HepG2 (cell line): ENCODE measurements around the gene CDK6. TPM values are rescaled to one million over a fixed set of nuclear protein-coding genes. Genes with fewer than 3 reads are reported as not detected.

Experiments
- ATAC-seq: fragments of 200-7000 bp; cut with Tn5 transposase; 3 replicates; pipeline ENCODE4 v1.9.1; 2020; ENCODE audit warnings: mild to moderate bottlenecking, moderate library complexity
- BruUV-seq: library from RNA; stranded (reverse); fragments of 400-500 nt; replicated peaks from 2 replicates; lab custom pipeline; 2021; lab: Mats Ljungman, UMichigan
- CTCF ChIA-PET: fragments of 300-600 bp; formaldehyde crosslinking; extraction: SDS; loops from one replicate; lab custom pipeline; 2021; ENCODE audit warnings: low total read pairs, inconsistent platforms, low intra/inter-chr PET ratio; lab: Yijun Ruan, JAX
- POLR2A ChIA-PET: fragments of 350-600 bp; sonication (Branson Sonifier 250); formaldehyde crosslinking; loops from one replicate; lab custom pipeline; 2020; ENCODE audit warnings: antibody characterized with exemption, inconsistent platforms; lab: Yijun Ruan, JAX
- DNase-seq: peaks from one replicate; pipeline ENCODE4 v3.0.0-alpha.2; 2015; ENCODE audit warnings: low spot score
- FAIRE-seq: peaks from 3 replicates; lab custom pipeline; 2011; peaks lifted over from hg19 to GRCh38; lab: Jason Lieb, UNC
- H2AFZ ChIP-seq: one replicate; pipeline ENCODE4 v1.6.1; 2011; ENCODE audit warnings: low read length, inconsistent platforms
- H3K27ac ChIP-seq: fragments of 300-600 bp; 3 replicates; pipeline ENCODE4 v1.8.0; 2011; ENCODE audit warnings: mixed run types, mild to moderate bottlenecking, mixed read lengths, low read length, inconsistent platforms; ENCODE audit not compliant: insufficient read depth; ENCODE audit errors: extremely low read length
- H3K27me3 ChIP-seq, 2 experiments: fragments of 200-600 bp in 1 of 2; 2 replicates in 1 of 2; 3 replicates in 1 of 2; pipeline versions ENCODE4 v1.6.0 to v1.8.0; 2011; ENCODE audit warnings: low read length in 2 of 2, mild to moderate bottlenecking in 2 of 2, moderate library complexity in 2 of 2, inconsistent platforms in 1 of 2; ENCODE audit not compliant: insufficient read depth in 2 of 2, control insufficient read depth in 1 of 2
- H3K36me3 ChIP-seq, 2 experiments: fragments of 200-600 bp in 1 of 2; replicated peaks in 1 of 2; 2 replicates in 1 of 2; 3 replicates in 1 of 2; pipeline versions ENCODE4 v1.5.1 to v1.8.0; 2011; ENCODE audit warnings: low read length in 2 of 2, inconsistent platforms in 1 of 2; ENCODE audit not compliant: insufficient read depth in 2 of 2, control insufficient read depth in 1 of 2
- H3K4me1 ChIP-seq: 2 replicates; pipeline ENCODE4 v1.5.1; 2012; ENCODE audit warnings: low read length, inconsistent platforms; ENCODE audit not compliant: insufficient read depth
- H3K4me2 ChIP-seq: 2 replicates; pipeline ENCODE4 v1.6.0; 2011; ENCODE audit warnings: low read depth, low read length, inconsistent platforms
- H3K4me3 ChIP-seq, 3 experiments: fragments of 200-600 bp in 1 of 3; sonication (generic), shearing (Covaris generic) in 1 of 3; replicated peaks in 1 of 3; 2 replicates each; pipeline ENCODE4 v1.5.1; 2011 to 2016; ENCODE audit warnings: low read length in 3 of 3, inconsistent platforms in 2 of 3, low read depth in 2 of 3, mild to moderate bottlenecking in 2 of 3, control low read depth in 1 of 3, mixed read lengths in 1 of 3; ENCODE audit not compliant: insufficient read depth in 1 of 3
- H3K79me2 ChIP-seq: one replicate; pipeline ENCODE4 v1.6.1; 2011; ENCODE audit warnings: low read length, inconsistent platforms; ENCODE audit not compliant: insufficient read depth
- H3K9ac ChIP-seq: 2 replicates; pipeline ENCODE4 v1.6.0; 2011; ENCODE audit warnings: mild to moderate bottlenecking, low read depth, low read length, inconsistent platforms; ENCODE audit not compliant: insufficient read depth
- H3K9me3 ChIP-seq: 2 replicates; pipeline ENCODE4 v1.5.1; 2012; ENCODE audit warnings: mild to moderate bottlenecking, low read length
- H4K20me1 ChIP-seq: 2 replicates; pipeline ENCODE4 v1.6.0; 2011; ENCODE audit warnings: inconsistent platforms, mild to moderate bottlenecking, low read length, moderate library complexity; ENCODE audit not compliant: insufficient read depth
- ATF7 ChIP-seq, 2 experiments: fragments of 450-650 bp in 1 of 2; sonication (generic) in 1 of 2; formaldehyde crosslinking in 1 of 2; IDR thresholded peaks; 2 replicates each; pipeline versions ENCODE4 v1.4.0 to v1.6.1; 2016 to 2020; ENCODE audit warnings: antibody characterized with exemption in 1 of 2, mild to moderate bottlenecking in 1 of 2, missing genetic modification reagents in 1 of 2
- CEBPG ChIP-seq: IDR thresholded peaks from 2 replicates; pipeline ENCODE4 v1.6.1; 2016
- DBP ChIP-seq: sonication (generic); formaldehyde crosslinking; IDR thresholded peaks from 2 replicates; pipeline ENCODE4 v1.4.0; 2020; ENCODE audit warnings: missing genetic modification reagents; ENCODE audit errors: not compliant biosample characterization
- HIC2 ChIP-seq: sonication (generic); formaldehyde crosslinking; IDR thresholded peaks from 2 replicates; pipeline ENCODE4 v1.9.0; 2022; ENCODE audit warnings: low read depth, missing genetic modification reagents
- HMG20A ChIP-seq: IDR thresholded peaks from 2 replicates; pipeline ENCODE4 v1.6.1; 2016; ENCODE audit warnings: borderline replicate concordance
- HNF4G ChIP-seq, 2 experiments: sonication (generic) in 1 of 2; formaldehyde crosslinking in 1 of 2; IDR thresholded peaks; 2 replicates each; pipeline versions ENCODE4 v1.4.0 to v1.6.1; 2011 to 2020; ENCODE audit warnings: borderline replicate concordance in 2 of 2, low read depth in 2 of 2, mild to moderate bottlenecking in 2 of 2, low read length in 1 of 2, missing genetic modification reagents in 1 of 2, moderate library complexity in 1 of 2
- KLF13 ChIP-seq: sonication (generic); formaldehyde crosslinking; IDR thresholded peaks from 2 replicates; pipeline ENCODE4 v1.4.0; 2020; ENCODE audit warnings: mild to moderate bottlenecking, missing genetic modification reagents
- PRPF4 ChIP-seq: fragments of 200-400 bp; formaldehyde crosslinking; IDR thresholded peaks from 2 replicates; pipeline ENCODE4 v1.6.1; 2016; ENCODE audit warnings: low read length, low read depth; ENCODE audit not compliant: poor library complexity, severe bottlenecking
- SETDB1 ChIP-seq: sonication (generic); formaldehyde crosslinking; IDR thresholded peaks from 2 replicates; pipeline ENCODE4 v1.5.1; 2020; ENCODE audit warnings: missing genetic modification reagents, mild to moderate bottlenecking, borderline replicate concordance
- SIX4 ChIP-seq: sonication (generic); formaldehyde crosslinking; IDR thresholded peaks from 2 replicates; pipeline ENCODE4 v1.4.0; 2020; ENCODE audit warnings: missing genetic modification reagents
- TBX3 ChIP-seq: fragments of 450-650 bp; IDR thresholded peaks from 2 replicates; pipeline ENCODE4 v1.6.1; 2017; ENCODE audit warnings: antibody characterized with exemption, mild to moderate bottlenecking, inconsistent platforms, borderline replicate concordance
- TOE1 ChIP-seq: sonication (generic); formaldehyde crosslinking; IDR thresholded peaks from 2 replicates; pipeline ENCODE4 v1.4.0; 2020; ENCODE audit warnings: mild to moderate bottlenecking, missing genetic modification reagents
- WIZ ChIP-seq: sonication (generic); formaldehyde crosslinking; IDR thresholded peaks from 2 replicates; pipeline ENCODE4 v1.5.1; 2020; ENCODE audit warnings: mild to moderate bottlenecking, missing genetic modification reagents
- ZFP41 ChIP-seq: sonication (generic); formaldehyde crosslinking; IDR thresholded peaks from 2 replicates; pipeline ENCODE4 v1.4.0; 2020; ENCODE audit warnings: mild to moderate bottlenecking, missing genetic modification reagents, borderline replicate concordance
- ZKSCAN5 ChIP-seq: sonication (generic); formaldehyde crosslinking; IDR thresholded peaks from 2 replicates; pipeline ENCODE4 v1.5.1; 2020; ENCODE audit warnings: mild to moderate bottlenecking, missing genetic modification reagents
- ZNF121 ChIP-seq: sonication (generic); formaldehyde crosslinking; IDR thresholded peaks from 2 replicates; pipeline ENCODE4 v1.5.0; 2020; ENCODE audit warnings: mild to moderate bottlenecking, missing genetic modification reagents
- ZNF292 ChIP-seq: sonication (generic); formaldehyde crosslinking; IDR thresholded peaks from 2 replicates; pipeline ENCODE4 v1.8.1; 2022; ENCODE audit warnings: mild to moderate bottlenecking, low read depth, missing genetic modification reagents, borderline replicate concordance
- WGBS: methylation state at CpG from one replicate; pipeline ENCODE4 v1.1.6; 2017; ENCODE audit warnings: low lambda C conversion rate; 5-methylcytosine and 5-hydroxymethylcytosine counted together
- in situ Hi-C: cut with HindIII; loops from 2 replicates; pipeline ENCODE4 v1.10.0; 2017; ENCODE audit warnings: low pct_unique_long_range_greater_than_20kb; ENCODE audit not compliant: extremely low pct_ligation_motif_present
- intact Hi-C: fragments of 100-400 bp; cut with micrococcal nuclease; formaldehyde crosslinking; loops from one replicate; pipeline ENCODE4 v1.10.0; 2022; ENCODE audit not compliant: unreplicated experiment
- polyA plus RNA-seq, 8 experiments: library from polyadenylated mRNA; depleted of rRNA in 3 of 8; stranded (reverse) in 7 of 8; unstranded in 1 of 8; fragments of >200 nt; fragmentation: Illumina TruSeq in 4 of 8; extraction: Trizol in 4 of 8; gene quantifications; 2 replicates each; pipeline versions ENCODE4 v1.2.1 to v1.2.3, GENCODE V29; 2011 to 2016; ENCODE audit warnings: low read depth in 4 of 8, missing spikeins in 1 of 8, mixed read lengths in 1 of 8; ENCODE audit not compliant: insufficient read depth in 1 of 8
- total RNA-seq, 5 experiments: library from RNA; depleted of rRNA; stranded (reverse); fragments of >200 nt; fragmentation: Illumina TruSeq; extraction: Trizol; gene quantifications; 2 replicates each; pipeline ENCODE4 v1.2.3, GENCODE V29; 2016; ENCODE audit warnings: low read depth in 1 of 5

Gene CDK6
- total and polyA plus RNA-seq, 2 of the 13 experiments (the other 11 are each of a cell fraction or from before 2014, with no cell fraction given) = 34.6 to 90.8 TPM

DNA sequence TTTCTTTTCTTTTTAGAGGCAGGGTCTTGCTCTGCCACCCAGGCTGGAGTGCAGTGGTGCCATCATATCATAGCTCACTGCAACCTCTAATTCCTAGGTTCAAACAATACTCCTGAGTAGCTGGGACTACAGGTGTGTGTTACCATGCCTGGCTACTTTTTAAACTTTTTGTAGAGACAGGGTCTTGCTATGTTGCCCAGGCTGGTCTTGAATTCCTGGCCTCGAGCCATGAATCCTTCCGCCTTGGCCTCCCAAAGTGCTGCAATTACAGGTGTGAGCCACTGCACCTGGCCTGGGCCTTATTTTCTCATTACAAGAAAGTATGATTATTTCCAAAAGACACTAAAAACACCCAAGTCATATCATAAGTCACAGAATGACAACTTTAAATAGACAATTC lies 106.6 kb downstream of the CDK6 start:
- intact Hi-C loops (no loop called here), in situ Hi-C loops (no loop called here)
- peaks cover 17% of the 10 kb centered on the region for H3K4me1 ChIP-seq
- WGBS = 100% methylated on average over 2 of the region's 2 CpGs
- no peaks in the 10 kb centered on the region for H3K9me3 ChIP-seq
- peaks cover 71% of the 10 kb centered on the region for H3K79me2 ChIP-seq
- TF ChIP-seq WIZ (CRISPR knock-in tag) = no peak
- TF ChIP-seq ZNF121 (CRISPR knock-in tag) = peak; percentile 85
- BruUV-seq = no TSS peak
- POLR2A ChIA-PET = no interaction called here
- FAIRE-seq = no peak
- no peak for ATAC-seq
- no peak for DNase-seq
- H3K4me3 ChIP-seq = no peak overlapping the region
- H3K27ac ChIP-seq = no peak overlapping the region
- no peak overlapping the region for H2AFZ ChIP-seq
- no peaks in the 10 kb centered on the region; the same call in 1 of the 2 replicates for H4K20me1 ChIP-seq
- H3K9ac ChIP-seq = no peak overlapping the region
- no peak overlapping the region for H3K4me2 ChIP-seq
- peaks cover 13 to 65% of the 10 kb centered on the region in 2 experiments for H3K36me3 ChIP-seq
- CTCF ChIA-PET = no interaction called here
- no peaks in the 10 kb centered on the region for H3K27me3 ChIP-seq

DNA sequence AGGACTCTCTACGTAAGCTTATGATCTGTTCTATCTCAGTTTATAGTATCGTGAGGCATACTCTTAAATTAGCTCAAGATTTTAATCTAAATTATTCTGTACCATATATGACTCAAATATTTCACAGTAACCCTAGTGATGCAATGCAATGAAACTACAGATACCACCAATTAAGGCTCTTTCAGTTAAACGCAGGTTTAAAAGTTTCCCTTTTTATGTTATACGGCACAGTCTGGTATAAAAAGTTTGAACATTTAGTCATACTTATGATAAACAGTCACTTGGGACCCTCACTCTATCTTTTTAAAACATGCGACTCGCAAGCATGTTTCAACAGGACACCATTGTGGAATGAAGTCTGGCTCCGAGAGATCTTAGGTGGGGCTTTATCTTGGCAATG lies 107.2 kb downstream of the CDK6 start:
- BruUV-seq = no TSS peak
- H3K4me3 ChIP-seq = no peak overlapping the region
- peaks cover 66% of the 10 kb centered on the region for H3K79me2 ChIP-seq
- no peaks in the 10 kb centered on the region for H3K9me3 ChIP-seq
- H2AFZ ChIP-seq = no peak overlapping the region
- no peak overlapping the region for H3K9ac ChIP-seq
- peaks cover 12 to 64% of the 10 kb centered on the region in 2 experiments for H3K36me3 ChIP-seq
- peaks cover 17% of the 10 kb centered on the region for H3K4me1 ChIP-seq
- intact Hi-C loops = no loop called here
- 99% methylated on average over 7 of the region's 7 CpGs for WGBS
- H4K20me1 ChIP-seq = no peaks in the 10 kb centered on the region; the same call in 1 of the 2 replicates
- no peak overlapping the region for H3K27ac ChIP-seq
- ChIA-PET POLR2A (no interaction called here), CTCF (no interaction called here)
- FAIRE-seq (no peak), DNase-seq (no peak), ATAC-seq (no peak)
- no peak overlapping the region for H3K4me2 ChIP-seq
- H3K27me3 ChIP-seq = no peaks in the 10 kb centered on the region
- in situ Hi-C loops = no loop called here
- TF ChIP-seq SETDB1 = no peak
- TF ChIP-seq SIX4 (CRISPR knock-in tag) = no peak
- no peak for TF ChIP-seq HIC2 (CRISPR knock-in tag)
- no peak for TF ChIP-seq TOE1 (CRISPR knock-in tag)
- no peak for TF ChIP-seq ZKSCAN5
- TF ChIP-seq DBP = no peak
- TF ChIP-seq HMG20A = no peak
- no peak for TF ChIP-seq ZFP41
- no peak for TF ChIP-seq CEBPG (CRISPR knock-in tag)
- TF ChIP-seq ZNF292 (CRISPR knock-in tag) = no peak
- TF ChIP-seq ATF7 (IDR thresholded peaks at IDR 0.05) = no peak
- TF ChIP-seq ATF7 (CRISPR knock-in tag; IDR thresholded peaks at IDR 0.05) = no peak
- no peak for TF ChIP-seq PRPF4
- no peak for TF ChIP-seq KLF13
- no peak for TF ChIP-seq TBX3
- TF ChIP-seq HNF4G (IDR thresholded peaks at IDR 0.05; ENCODE audit: borderline replicate concordance, low read depth, low read length) = no peak
- TF ChIP-seq HNF4G (CRISPR knock-in tag; IDR thresholded peaks at IDR 0.05; ENCODE audit: borderline replicate concordance, low read depth) = no peak
